ENCODE measurements around the gene JMJD1C. TPM values are rescaled to one million over a fixed set of nuclear protein-coding genes. Genes with fewer than 3 reads are reported as not detected.
A peak's percentile ranks its signal among the peaks of the same experiment; 100 is the strongest.
"Not testable (repeated sequence)": the region's sequence is repeated elsewhere in the genome, so short reads cannot be mapped to it uniquely, and the experiment has no call there.

The JMJD1C gene
- total RNA-seq, 1 donor from 2014 or later = 84.2 TPM

GRCh38 chr10:63343476-63343875 lies 122.3 kb downstream of the JMJD1C start:
- TF ChIP-seq CTCF (IDR thresholded peaks at IDR 0.05) = no peak
- no peaks in the 10 kb centered on the region for H3K36me3 ChIP-seq
- intact Hi-C loops (cut with DNase I) = no loop called here

GRCh38 chr10:63339640-63340039 lies 126.1 kb downstream of the JMJD1C start:
- intact Hi-C loops (cut with DNase I); H3K4me1 ChIP-seq; H3K27me3 ChIP-seq; H3K4me3 ChIP-seq; DNase-seq; ATAC-seq; H3K9me3 ChIP-seq; H3K36me3 ChIP-seq; H3K27ac ChIP-seq: not testable (repeated sequence)

More at GRCh38 chr10:63343476-63343875, 122.3 kb downstream of the JMJD1C start:
- H3K4me1 ChIP-seq = no peaks in the 10 kb centered on the region
- no peaks in the 10 kb centered on the region for H3K27me3 ChIP-seq
- no peaks in the 10 kb centered on the region for H3K9me3 ChIP-seq
- no peak overlapping the region for H3K4me3 ChIP-seq
- H3K27ac ChIP-seq = no peak overlapping the region
- no peak for ATAC-seq
- DNase-seq = no peak

GRCh38 chr10:63337455-63338251 lies 128.1 kb downstream of the JMJD1C start:
- H3K9me3 ChIP-seq = no peaks in the 10 kb centered on the region
- DNase-seq (no peak), ATAC-seq (no peak)
- no peak overlapping the region for H3K4me3 ChIP-seq
- H3K4me1 ChIP-seq = no peaks in the 10 kb centered on the region
- intact Hi-C loops (cut with DNase I) = no loop called here
- H3K27ac ChIP-seq = no peak overlapping the region
- H3K27me3 ChIP-seq = no peaks in the 10 kb centered on the region
- no peaks in the 10 kb centered on the region for H3K36me3 ChIP-seq
- no peak for TF ChIP-seq CTCF (IDR thresholded peaks at IDR 0.05)

GRCh38 chr10:63331586-63331985 lies 134.2 kb downstream of the JMJD1C start:
- intact Hi-C loops (cut with DNase I) = no loop called here
- Histone ChIP-seq H3K27me3 (no peaks in the 10 kb centered on the region), H3K4me3 (no peak overlapping the region), H3K36me3 (no peaks in the 10 kb centered on the region), H3K4me1 (no peaks in the 10 kb centered on the region), H3K27ac (no peak overlapping the region), H3K9me3 (no peaks in the 10 kb centered on the region)
- no peak for DNase-seq
- ATAC-seq = no peak
- TF ChIP-seq CTCF (IDR thresholded peaks at IDR 0.05) = no peak

GRCh38 chr10:63324495-63324854 lies 141.3 kb downstream of the JMJD1C start:
- Histone ChIP-seq H3K4me3 (no peak overlapping the region), H3K36me3 (no peaks in the 10 kb centered on the region), H3K9me3 (no peaks in the 10 kb centered on the region), H3K4me1 (no peaks in the 10 kb centered on the region), H3K27me3 (no peaks in the 10 kb centered on the region), H3K27ac (no peak overlapping the region)
- no peak for TF ChIP-seq CTCF (IDR thresholded peaks at IDR 0.05)
- ATAC-seq (no peak), DNase-seq (no peak)
- intact Hi-C loops (cut with DNase I) = no loop called here

- intact Hi-C loops (cut with DNase I) = no loop called here
- Histone ChIP-seq H3K9me3 (no peaks in the 10 kb centered on the region), H3K36me3 (no peaks in the 10 kb centered on the region), H3K4me1 (no peaks in the 10 kb centered on the region), H3K27me3 (no peaks in the 10 kb centered on the region), H3K4me3 (no peak overlapping the region), H3K27ac (no peak overlapping the region)
- TF ChIP-seq CTCF (IDR thresholded peaks at IDR 0.05) = no peak
- ATAC-seq (peak; percentile 45), DNase-seq (no peak)
These were observed 141.9 kb downstream of the JMJD1C start for GRCh38 chr10:63323701-63324494.
